Osteocyte (in vitro differentiated cells): ENCODE data around the gene PLA2G2D. TPM values are rescaled to one million over a fixed set of nuclear protein-coding genes. Genes with fewer than 3 reads are reported as not detected.

Experiments
- DNase-seq: peaks from one replicate; pipeline ENCODE4 v3.0.0; 2021; ENCODE audit warnings: mixed read lengths; ENCODE audit not compliant: unreplicated experiment; ENCODE audit errors: extremely low spot score
- H3K27ac Mint-ChIP-seq: one replicate; pipeline ENCODE4 v1.8.0; 2021; ENCODE audit warnings: mild to moderate bottlenecking, mixed read lengths; ENCODE audit not compliant: unreplicated experiment
- H3K27me3 Mint-ChIP-seq: one replicate; pipeline ENCODE4 v1.8.0; 2021; ENCODE audit warnings: mixed read lengths; ENCODE audit not compliant: unreplicated experiment
- H3K36me3 Mint-ChIP-seq: one replicate; pipeline ENCODE4 v1.8.0; 2021; ENCODE audit warnings: mixed read lengths; ENCODE audit not compliant: unreplicated experiment
- H3K4me1 Mint-ChIP-seq: one replicate; pipeline ENCODE4 v1.8.0; 2021; ENCODE audit warnings: mixed read lengths; ENCODE audit not compliant: unreplicated experiment
- H3K4me3 Mint-ChIP-seq: one replicate; pipeline ENCODE4 v1.8.0; 2021; ENCODE audit warnings: mild to moderate bottlenecking, moderate library complexity, mixed read lengths; ENCODE audit not compliant: unreplicated experiment
- H3K9me3 Mint-ChIP-seq: one replicate; pipeline ENCODE4 v1.8.0; 2021; ENCODE audit warnings: mixed read lengths; ENCODE audit not compliant: unreplicated experiment
- total RNA-seq: library from RNA; stranded (reverse); gene quantifications from 2 replicates; pipeline ENCODE4 v1.2.1, GENCODE V29; 2021
- TF ChIP-seq, protein P1 (sequence below): fragments of 200-600 bp; sonication (generic); IDR thresholded peaks from 2 replicates; pipeline ENCODE4 v1.5.0; 2021; ENCODE audit warnings: antibody characterized with exemption, mild to moderate bottlenecking, moderate library complexity

Gene PLA2G2D
- total RNA-seq, 1 donor from 2014 or later: not detected

- DNase-seq: no peak
- Mint-ChIP-seq H3K4me1 (no peaks in the 10 kb centered on the region), H3K27ac (no peak overlapping the region), H3K36me3 (no peaks in the 10 kb centered on the region), H3K9me3 (no peaks in the 10 kb centered on the region), H3K27me3 (peaks cover 9% of the 10 kb centered on the region), H3K4me3 (no peak overlapping the region)
- TF ChIP-seq, protein P1, sequence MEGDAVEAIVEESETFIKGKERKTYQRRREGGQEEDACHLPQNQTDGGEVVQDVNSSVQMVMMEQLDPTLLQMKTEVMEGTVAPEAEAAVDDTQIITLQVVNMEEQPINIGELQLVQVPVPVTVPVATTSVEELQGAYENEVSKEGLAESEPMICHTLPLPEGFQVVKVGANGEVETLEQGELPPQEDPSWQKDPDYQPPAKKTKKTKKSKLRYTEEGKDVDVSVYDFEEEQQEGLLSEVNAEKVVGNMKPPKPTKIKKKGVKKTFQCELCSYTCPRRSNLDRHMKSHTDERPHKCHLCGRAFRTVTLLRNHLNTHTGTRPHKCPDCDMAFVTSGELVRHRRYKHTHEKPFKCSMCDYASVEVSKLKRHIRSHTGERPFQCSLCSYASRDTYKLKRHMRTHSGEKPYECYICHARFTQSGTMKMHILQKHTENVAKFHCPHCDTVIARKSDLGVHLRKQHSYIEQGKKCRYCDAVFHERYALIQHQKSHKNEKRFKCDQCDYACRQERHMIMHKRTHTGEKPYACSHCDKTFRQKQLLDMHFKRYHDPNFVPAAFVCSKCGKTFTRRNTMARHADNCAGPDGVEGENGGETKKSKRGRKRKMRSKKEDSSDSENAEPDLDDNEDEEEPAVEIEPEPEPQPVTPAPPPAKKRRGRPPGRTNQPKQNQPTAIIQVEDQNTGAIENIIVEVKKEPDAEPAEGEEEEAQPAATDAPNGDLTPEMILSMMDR: no peak
Observed at GRCh38 chr1:20075345-20075744, 44.0 kb downstream of the PLA2G2D start.

DNA sequence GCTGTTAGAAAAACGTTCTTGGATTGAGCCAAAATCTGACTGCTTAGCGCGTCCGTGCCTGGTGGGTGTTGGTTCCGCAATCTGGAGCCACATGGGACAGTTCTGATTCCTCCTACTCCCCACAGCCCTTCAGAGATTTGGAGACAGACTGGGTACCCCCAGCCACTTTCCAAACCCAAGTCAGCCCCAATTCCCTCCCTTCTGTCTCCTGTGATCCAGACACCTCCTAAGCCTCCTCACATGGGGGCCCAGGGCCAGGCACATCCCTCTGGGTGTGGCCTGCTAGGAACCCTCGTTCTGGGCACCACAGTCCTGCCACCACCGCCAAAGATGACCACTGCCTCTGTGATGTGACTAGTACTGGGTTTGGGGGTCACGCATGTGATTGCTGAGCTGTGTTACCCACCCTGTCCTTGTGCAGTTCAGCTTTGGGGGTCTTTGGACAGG is 44.6 kb downstream of the PLA2G2D start:
- H3K4me1 Mint-ChIP-seq: no peaks in the 10 kb centered on the region
- H3K9me3 Mint-ChIP-seq: no peaks in the 10 kb centered on the region
- no peaks in the 10 kb centered on the region for H3K36me3 Mint-ChIP-seq
- TF ChIP-seq, protein P1: no peak
- no peak overlapping the region for H3K4me3 Mint-ChIP-seq
- H3K27me3 Mint-ChIP-seq: peaks cover 8% of the 10 kb centered on the region
- no peak for DNase-seq
- H3K27ac Mint-ChIP-seq: no peak overlapping the region

DNA sequence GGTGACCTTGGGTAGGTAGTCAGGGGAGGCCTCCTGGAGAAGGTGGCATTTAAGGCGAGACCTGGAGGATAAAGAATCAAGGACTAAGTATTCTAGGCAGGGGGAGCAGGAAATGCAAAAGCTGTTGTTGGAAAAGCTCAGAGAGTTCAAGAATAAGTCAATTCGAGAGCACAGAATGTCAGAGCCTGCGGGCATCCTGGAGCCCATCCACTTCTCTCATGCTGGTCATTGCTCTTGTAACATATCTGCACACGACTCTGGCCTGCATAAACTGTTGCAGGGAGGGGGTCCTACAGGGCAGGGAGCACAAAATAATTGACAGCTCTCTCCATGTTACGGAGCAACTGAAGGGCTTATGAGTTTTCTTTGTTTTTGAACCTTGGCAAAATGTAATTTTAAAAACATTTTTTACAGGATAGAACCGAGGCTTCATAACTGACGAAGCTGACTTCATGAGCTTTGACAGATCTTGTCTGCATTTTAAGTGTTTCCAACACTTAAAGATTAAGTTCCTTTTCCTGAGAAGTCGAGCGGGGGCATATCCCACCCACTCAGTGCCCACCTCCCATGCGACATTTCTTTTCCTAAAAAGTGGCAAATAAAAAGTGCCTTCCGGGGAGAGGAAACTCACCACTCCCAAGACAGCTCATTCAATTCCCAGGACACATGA is 45.1 kb downstream of the PLA2G2D start:
- Mint-ChIP-seq H3K4me3 (no peak overlapping the region), H3K36me3 (no peaks in the 10 kb centered on the region), H3K9me3 (no peaks in the 10 kb centered on the region), H3K4me1 (no peaks in the 10 kb centered on the region), H3K27ac (no peak overlapping the region), H3K27me3 (peaks cover 6% of the 10 kb centered on the region)
- TF ChIP-seq, protein P1: no peak
- no peak for DNase-seq

DNA sequence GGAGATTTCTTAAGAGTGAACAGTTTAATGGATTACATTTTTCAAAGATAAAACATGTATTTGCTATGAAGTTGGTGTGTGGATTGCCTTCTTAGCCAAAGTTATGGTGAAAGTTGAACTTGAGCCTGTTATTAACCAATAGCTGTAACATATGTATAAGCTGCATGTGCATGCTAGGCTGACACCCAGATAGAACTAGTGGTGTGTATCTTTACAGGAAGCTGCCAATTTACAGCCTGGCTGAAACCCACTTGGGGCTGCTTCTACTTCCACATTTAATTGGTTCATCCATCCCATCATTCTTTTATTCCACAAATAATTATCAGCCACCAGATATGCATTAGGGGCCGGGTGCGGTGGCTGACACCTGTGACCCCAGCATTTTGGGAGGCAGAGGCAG is 46.1 kb downstream of the PLA2G2D start:
- TF ChIP-seq, protein P1: no peak
- Mint-ChIP-seq H3K27ac (no peak overlapping the region), H3K9me3 (no peaks in the 10 kb centered on the region), H3K27me3 (peaks cover 6% of the 10 kb centered on the region), H3K36me3 (no peaks in the 10 kb centered on the region), H3K4me1 (no peaks in the 10 kb centered on the region), H3K4me3 (no peak overlapping the region)
- no peak for DNase-seq

DNA sequence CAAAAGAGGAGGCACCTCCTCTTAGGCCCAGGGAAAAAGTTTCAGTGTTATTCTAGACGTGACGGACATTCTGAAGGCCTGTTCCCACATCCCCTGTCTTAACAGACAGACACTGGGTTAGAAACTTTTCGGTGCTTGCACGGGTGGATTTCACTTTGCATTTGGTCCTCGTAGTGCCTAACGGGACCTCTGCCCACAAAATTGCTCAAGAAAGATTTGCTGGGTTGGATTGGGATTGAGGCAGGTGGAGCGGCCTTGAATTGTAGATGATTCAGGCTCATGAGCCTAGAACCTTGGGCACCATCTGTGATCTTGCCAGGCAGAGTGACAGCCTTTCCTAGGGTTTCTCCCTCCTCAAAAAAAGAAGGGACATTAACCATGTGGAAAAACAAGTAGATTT is 46.6 kb downstream of the PLA2G2D start:
- H3K27ac Mint-ChIP-seq: no peak overlapping the region
- no peaks in the 10 kb centered on the region for H3K9me3 Mint-ChIP-seq
- TF ChIP-seq, protein P1: no peak
- H3K27me3 Mint-ChIP-seq: peaks cover 6% of the 10 kb centered on the region
- DNase-seq: peak; percentile 32
- H3K4me1 Mint-ChIP-seq: no peaks in the 10 kb centered on the region
- H3K4me3 Mint-ChIP-seq: no peak overlapping the region
- H3K36me3 Mint-ChIP-seq: no peaks in the 10 kb centered on the region
